Measurements from ENCODE around the gene MAP2K5.

The MAP2K5 gene

GRCh38 chr15:67510597-67511190, 31.8 kb upstream of the MAP2K5 start:
- POLR2A ChIA-PET, result no interaction called here
- TF ChIP-seq CTCF (IDR thresholded peaks at IDR 0.05; ENCODE audit: control extremely low read depth, extremely low read depth, low read depth, missing control alignments), result no peak
- CTCF ChIA-PET, result interaction anchor here (1.6 kb wide), 1 partner anchor 10 kb away, joined by 5 read pairs; the partner anchor contains the start of gene C15orf61
- DNase-seq (ENCODE audit: extremely low spot score), result no peak

GRCh38 chr15:67511606-67512005, 30.9 kb upstream of the MAP2K5 start:
- ChIA-PET CTCF (interaction anchor here (1.0 to 1.6 kb wide), 2 partner anchors 9 kb away, joined by 3 to 5 read pairs; partner anchors contain the start of gene C15orf61), POLR2A (no interaction called here)
- TF ChIP-seq CTCF (IDR thresholded peaks at IDR 0.05; ENCODE audit: control extremely low read depth, extremely low read depth, low read depth, missing control alignments), result no peak
- DNase-seq (ENCODE audit: extremely low spot score), result no peak

GRCh38 chr15:67512140-67512539, 30.4 kb upstream of the MAP2K5 start:
- no peak for TF ChIP-seq CTCF (IDR thresholded peaks at IDR 0.05; ENCODE audit: control extremely low read depth, extremely low read depth, low read depth, missing control alignments)
- ChIA-PET POLR2A (no interaction called here), CTCF (interaction anchor here (1.0 to 1.6 kb wide), 2 partner anchors 9 kb away, joined by 3 to 5 read pairs; partner anchors contain the start of gene C15orf61)
- no peak for DNase-seq (ENCODE audit: extremely low spot score)

GRCh38 chr15:67512933-67513714, 29.4 kb upstream of the MAP2K5 start:
- ChIA-PET POLR2A (no interaction called here), CTCF (no interaction called here)
- DNase-seq (ENCODE audit: extremely low spot score), result no peak
- TF ChIP-seq CTCF (IDR thresholded peaks at IDR 0.05; ENCODE audit: control extremely low read depth, extremely low read depth, low read depth, missing control alignments), result no peak

- ChIA-PET CTCF (interaction anchor here (1.1 to 2.2 kb wide), 3 partner anchors 9 to 14 kb away, joined by 4 to 6 read pairs (median 5); no protein-coding TSS in a partner anchor), POLR2A (no interaction called here)
- DNase-seq (ENCODE audit: extremely low spot score), result no peak
- TF ChIP-seq CTCF (IDR thresholded peaks at IDR 0.05; ENCODE audit: control extremely low read depth, extremely low read depth, low read depth, missing control alignments), result no peak
Measured at GRCh38 chr15:67515090-67515489, 27.4 kb upstream of the MAP2K5 start.

- TF ChIP-seq CTCF (IDR thresholded peaks at IDR 0.05; ENCODE audit: control extremely low read depth, extremely low read depth, low read depth, missing control alignments), result no peak
- no peak for DNase-seq (ENCODE audit: extremely low spot score)
- CTCF ChIA-PET, result interaction anchor here (1.1 to 2.2 kb wide), 3 partner anchors 9 to 14 kb away, joined by 4 to 6 read pairs (median 5); no protein-coding TSS in a partner anchor
- POLR2A ChIA-PET, result no interaction called here
Measured at GRCh38 chr15:67515557-67515956, 26.9 kb upstream of the MAP2K5 start.
